IMR-90 (cell line): ENCODE measurements around the gene RCL1. TPM values are rescaled to one million over a fixed set of nuclear protein-coding genes. Genes with fewer than 3 reads are reported as not detected.
A peak's percentile ranks its signal among the peaks of the same experiment; 100 is the strongest.

Experiments
- ATAC-seq: fragments of 200-7000 bp; cut with Tn5 transposase; 2 replicates; pipeline ENCODE4 v1.9.1; 2020; ENCODE audit warnings: low read depth, mild to moderate bottlenecking, moderate library complexity
- BruUV-seq: library from RNA; stranded (reverse); fragments of 400-500 nt; replicated peaks from 2 replicates; lab custom pipeline; 2021; lab: Mats Ljungman, UMichigan
- CTCF ChIA-PET: fragments of 300-600 bp; formaldehyde crosslinking; extraction: SDS; loops from one replicate; lab custom pipeline; 2021; ENCODE audit warnings: antibody characterized with exemption; lab: Yijun Ruan, JAX
- POLR2A ChIA-PET: fragments of 300-600 bp; sonication (Branson Sonifier 250); formaldehyde crosslinking; loops from one replicate; lab custom pipeline; 2022; ENCODE audit warnings: antibody characterized with exemption; ENCODE audit not compliant: unreplicated experiment; lab: Charles Lee
- DNase-seq: peaks from one replicate; pipeline ENCODE4 v3.0.0; 2013
- H2AFZ ChIP-seq: replicated peaks from 2 replicates; pipeline ENCODE3; 2013; ENCODE audit warnings: low read length, mild to moderate bottlenecking; ENCODE audit not compliant: poor library complexity
- H2AK5ac ChIP-seq: 2 replicates; pipeline ENCODE4 v1.6.1; 2013; ENCODE audit warnings: low read depth, low read length, inconsistent platforms
- H2AK9ac ChIP-seq: replicated peaks from 2 replicates; pipeline ENCODE3; 2013; ENCODE audit warnings: mild to moderate bottlenecking, low read depth, low read length, moderate library complexity; ENCODE audit not compliant: poor library complexity
- H2BK120ac ChIP-seq: 2 replicates; pipeline ENCODE4 v1.6.1; 2013; ENCODE audit warnings: low read depth, low read length, inconsistent platforms
- H2BK15ac ChIP-seq: 3 replicates; pipeline ENCODE4 v1.6.1; 2013; ENCODE audit warnings: low read depth, low read length, inconsistent platforms
- H2BK20ac ChIP-seq: 2 replicates; pipeline ENCODE4 v1.6.1; 2013; ENCODE audit warnings: low read depth, mild to moderate bottlenecking, inconsistent platforms, low read length, moderate library complexity
- H2BK5ac ChIP-seq: 2 replicates; pipeline ENCODE4 v1.6.1; 2013; ENCODE audit warnings: mild to moderate bottlenecking, low read depth, low read length, inconsistent platforms; ENCODE audit not compliant: poor library complexity, severe bottlenecking
- H3K14ac ChIP-seq: replicated peaks from 2 replicates; pipeline ENCODE4 v1.6.1; 2013; ENCODE audit warnings: low read depth, low read length, inconsistent platforms
- H3K18ac ChIP-seq: 2 replicates; pipeline ENCODE4 v1.6.1; 2013; ENCODE audit warnings: low read depth, low read length, control low read depth
- H3K23ac ChIP-seq: 2 replicates; pipeline ENCODE4 v1.6.1; 2013; ENCODE audit warnings: low read depth, low read length, inconsistent platforms
- H3K27ac ChIP-seq: 2 replicates; pipeline ENCODE4 v1.5.1; 2013; ENCODE audit warnings: mild to moderate bottlenecking, control low read depth, low read length; ENCODE audit not compliant: insufficient read depth
- H3K27me3 ChIP-seq: 2 replicates; pipeline ENCODE4 v1.6.1; 2013; ENCODE audit warnings: low read length; ENCODE audit not compliant: control insufficient read depth, insufficient read depth
- H3K36me3 ChIP-seq: 2 replicates; pipeline ENCODE4 v1.6.1; 2013; ENCODE audit warnings: low read length, mixed read lengths; ENCODE audit not compliant: control insufficient read depth, insufficient read depth
- H3K4ac ChIP-seq: 2 replicates; pipeline ENCODE4 v1.6.1; 2013; ENCODE audit warnings: low read depth, low read length, inconsistent platforms
- H3K4me1 ChIP-seq: 2 replicates; pipeline ENCODE4 v1.6.1; 2013; ENCODE audit warnings: low read length, mixed read lengths; ENCODE audit not compliant: control insufficient read depth, insufficient read depth
- H3K4me2 ChIP-seq: 2 replicates; pipeline ENCODE4 v1.6.1; 2013; ENCODE audit warnings: low read depth, mild to moderate bottlenecking, control low read depth, low read length, moderate library complexity
- H3K4me3 ChIP-seq: 2 replicates; pipeline ENCODE4 v1.5.1; 2013; ENCODE audit warnings: low read depth, mild to moderate bottlenecking, control low read depth, low read length, moderate library complexity; ENCODE audit not compliant: insufficient read depth
- H3K56ac ChIP-seq: 2 replicates; pipeline ENCODE4 v1.6.1; 2013; ENCODE audit warnings: low read length, inconsistent platforms; ENCODE audit not compliant: insufficient read depth; ENCODE audit errors: extremely low read depth
- H3K79me1 ChIP-seq, 2 experiments: 2 replicates each; pipeline ENCODE4 v1.6.1; 2013; ENCODE audit warnings: low read length in 2 of 2, inconsistent platforms in 1 of 2, low read depth in 1 of 2
- H3K9ac ChIP-seq: 2 replicates; pipeline ENCODE4 v1.6.1; 2013; ENCODE audit warnings: low read depth, low read length, control low read depth
- H3K9me1 ChIP-seq: 2 replicates; pipeline ENCODE4 v1.6.1; 2013; ENCODE audit warnings: low read length, inconsistent platforms; ENCODE audit not compliant: insufficient read depth
- H3K9me3 ChIP-seq: 2 replicates; pipeline ENCODE4 v1.6.1; 2013; ENCODE audit warnings: low read length; ENCODE audit not compliant: control insufficient read depth, insufficient read depth
- H4K20me1 ChIP-seq: 2 replicates; pipeline ENCODE4 v1.6.1; 2013; ENCODE audit warnings: low read length, inconsistent platforms; ENCODE audit not compliant: insufficient read depth
- H4K5ac ChIP-seq: 2 replicates; pipeline ENCODE4 v1.6.1; 2013; ENCODE audit warnings: mild to moderate bottlenecking, low read depth, low read length, control low read depth
- H4K8ac ChIP-seq, 2 experiments: 2 replicates each; pipeline ENCODE4 v1.6.1; 2013; ENCODE audit warnings: low read depth in 2 of 2, low read length in 2 of 2, control low read depth in 1 of 2, inconsistent platforms in 1 of 2
- H4K91ac ChIP-seq: 2 replicates; pipeline ENCODE4 v1.6.1; 2013; ENCODE audit warnings: low read depth, low read length, inconsistent platforms; ENCODE audit not compliant: insufficient read depth
- CEBPB ChIP-seq: IDR thresholded peaks from 2 replicates; pipeline ENCODE4 v1.6.1; 2012; ENCODE audit warnings: low read depth, low read length, improper control_type of control experiment
- CHD1 ChIP-seq: IDR thresholded peaks from 2 replicates; pipeline ENCODE4 v1.6.1; 2012; ENCODE audit warnings: low read depth, low read length, improper control_type of control experiment
- CTCF ChIP-seq: conservative IDR thresholded peaks from 2 replicates; pipeline ENCODE4 v1.5.1; 2012; ENCODE audit warnings: mild to moderate bottlenecking, low read depth, low read length, improper control_type of control experiment
- ELK1 ChIP-seq: fragments of 150-350 bp; IDR thresholded peaks from 2 replicates; pipeline ENCODE4 v1.6.1; 2016; ENCODE audit warnings: low read depth, mild to moderate bottlenecking, low read length, moderate library complexity, borderline replicate concordance
- MAFK ChIP-seq: IDR thresholded peaks from 2 replicates; pipeline ENCODE4 v1.6.1; 2012; ENCODE audit warnings: low read depth, low read length, improper control_type of control experiment
- MAZ ChIP-seq: IDR thresholded peaks from 2 replicates; pipeline ENCODE4 v1.6.1; 2012; ENCODE audit warnings: low read depth, mild to moderate bottlenecking, low read length, improper control_type of control experiment, moderate library complexity, borderline replicate concordance
- MXI1 ChIP-seq: IDR thresholded peaks from 2 replicates; pipeline ENCODE4 v1.6.1; 2012; ENCODE audit warnings: low read depth, mild to moderate bottlenecking, low read length, moderate library complexity, borderline replicate concordance
- NFE2L2 ChIP-seq: fragments of 150-350 bp; IDR thresholded peaks from 2 replicates; pipeline ENCODE4 v1.6.1; 2016; ENCODE audit warnings: low read depth, mild to moderate bottlenecking, low read length
- POLR2A ChIP-seq: IDR thresholded peaks from 2 replicates; pipeline ENCODE4 v1.6.1; 2012; ENCODE audit warnings: mild to moderate bottlenecking, low read depth, low read length
- SMC3 ChIP-seq: fragments of 150-350 bp; IDR thresholded peaks from 2 replicates; pipeline ENCODE4 v1.6.1; 2016; ENCODE audit warnings: low read depth, mild to moderate bottlenecking, antibody characterized with exemption, low read length, moderate library complexity
- WGBS, 2 experiments: methylation state at CpG; one replicate each; pipeline versions ENCODE4 v1.1.5 to v1.1.7; 2013; ENCODE audit warnings: missing lambda C conversion rate in 2 of 2; ENCODE audit not compliant: insufficient read length in 1 of 2; ENCODE audit errors: extremely low coverage in 2 of 2; 5-methylcytosine and 5-hydroxymethylcytosine counted together
- dilution Hi-C: fragments of 300-500 bp; cut with HindIII; formaldehyde crosslinking; loops from one replicate; pipeline ENCODE4 v1.14.3; 2018; ENCODE audit warnings: low sequenced_read_pairs; ENCODE audit not compliant: unreplicated experiment
- in situ Hi-C: fragments of 300-500 bp; cut with MboI; formaldehyde crosslinking; loops from 3 replicates; pipeline ENCODE4 v1.14.3; 2019; ENCODE audit warnings: low sequenced_read_pairs, inconsistent platforms, mixed read lengths
- intact Hi-C: fragments of 100-400 bp; cut with micrococcal nuclease; formaldehyde crosslinking; loops from 2 replicates; pipeline ENCODE4 v1.10.0; 2022
- polyA plus RNA-seq, 3 experiments: library from polyadenylated mRNA; depleted of rRNA; stranded (reverse); fragments of >200 nt; gene quantifications; 2 replicates each; pipeline ENCODE4 v1.2.3, GENCODE V29; 2012; ENCODE audit warnings: low replicate concordance in 1 of 3
- total RNA-seq: library from RNA; depleted of rRNA; stranded (reverse); fragments of >200 nt; gene quantifications from 2 replicates; pipeline ENCODE4 v1.2.3, GENCODE V29; 2012

RCL1 gene
- total and polyA plus RNA-seq, 2 of the 4 experiments (the other 2 are of a cell fraction) = 12.3 to 13.8 TPM

GRCh38 chr9:4748612-4749011 is 44.1 kb upstream of the RCL1 start (continued):
- no peak for TF ChIP-seq CTCF

- in situ Hi-C loops (loop anchor here (25.0 kb wide), 2 partner anchors 437 to 687 kb away; partner anchors contain the start of genes INSL6 and PLGRKT), dilution Hi-C loops (no loop called here), intact Hi-C loops (loop anchor here (10.0 kb wide), 2 partner anchors 305 to 435 kb away; partner anchors contain the start of gene INSL6)
- Histone ChIP-seq H3K56ac (no peak overlapping the region), H2AK9ac (no peak overlapping the region), H2AFZ (no peak overlapping the region), H3K27ac (no peak overlapping the region), H2BK5ac (no peak overlapping the region), H3K4me1 (no peaks in the 10 kb centered on the region), H3K9ac (no peak overlapping the region), H3K4me3 (no peak overlapping the region), H4K5ac (no peak overlapping the region), H2AK5ac (0 out of 2 replicates have a peak overlapping the region, but pooled peaks have one; percentile 16), H3K18ac (no peak overlapping the region), H3K4me2 (no peak overlapping the region; the same call in 1 of the 2 replicates), H3K79me1 (no peaks in the 10 kb centered on the region), H3K36me3 (no peaks in the 10 kb centered on the region), H3K4ac (no peak overlapping the region), H2BK15ac (no peak overlapping the region), H3K9me1 (peaks cover 3% of the 10 kb centered on the region; the same call in 1 of the 2 replicates), H3K27me3 (no peaks in the 10 kb centered on the region), H2BK120ac (no peak overlapping the region), H4K20me1 (no peaks in the 10 kb centered on the region), H2BK20ac (no peak overlapping the region), H4K91ac (no peak overlapping the region), H3K23ac (no peak overlapping the region), H3K14ac (no peak overlapping the region), H3K9me3 (no peaks in the 10 kb centered on the region), H4K8ac (no peak overlapping the region)
- WGBS, 2 experiments = 86% methylated on average over 1 of the region's 8 CpGs; no CpG with 5 or more reads in 1 of the 2 experiments
- DNase-seq (peak; percentile 61), ATAC-seq (peak; percentile 90)
- ChIA-PET CTCF (interaction anchor here (0.7 kb wide), 1 partner anchor 162 kb away, joined by 4 read pairs; no protein-coding TSS in a partner anchor), POLR2A (no interaction called here)
- no TSS peak for BruUV-seq
- TF ChIP-seq CHD1 (no peak), SMC3 (peak; percentile 63), ELK1 (no peak), NFE2L2 (no peak), MXI1 (no peak), POLR2A (no peak), MAZ (no peak), CTCF (peak; percentile 68), MAFK (no peak), CEBPB (no peak)
These were observed 42.6 kb upstream of the RCL1 start for GRCh38 chr9:4750023-4750673.
